ENCODE results near the gene PPARG.

- TF ChIP-seq CTCF (IDR thresholded peaks at IDR 0.05) (no peak), POLR2A (IDR thresholded peaks at IDR 0.05) (no peak), EP300 (IDR thresholded peaks at IDR 0.05) (no peak)
Observed at GRCh38 chr3:12405432-12406272, 116.8 kb downstream of the PPARG start.
